Endothelial cell of umbilical vein (primary cell): ENCODE results near the gene GARS1. TPM values are rescaled to one million over a fixed set of nuclear protein-coding genes. Genes with fewer than 3 reads are reported as not detected.

Experiments
- BruUV-seq: library from RNA; stranded (reverse); fragments of 400-500 nt; replicated peaks from 2 replicates; lab custom pipeline; 2021; lab: Mats Ljungman, UMichigan
- CTCF ChIA-PET: fragments of 300-600, 350-600 bp; sonication (Branson Sonifier 250); formaldehyde crosslinking; loops from one replicate; lab custom pipeline; 2021; ENCODE audit warnings: antibody characterized with exemption, inconsistent platforms; lab: Charles Lee
- POLR2A ChIA-PET: fragments of 300-600, 350-600 bp; sonication (Branson Sonifier 250); formaldehyde crosslinking; loops from one replicate; lab custom pipeline; 2021; ENCODE audit warnings: antibody characterized with exemption, inconsistent platforms; lab: Charles Lee
- DNase-seq: peaks from one replicate; pipeline ENCODE4 v3.0.0-alpha.2; 2011; ENCODE audit warnings: low read depth, low spot score
- FAIRE-seq: peaks from 2 replicates; lab custom pipeline; 2011; peaks lifted over from hg19 to GRCh38; lab: Jason Lieb, UNC
- H2AFZ ChIP-seq: 2 replicates; pipeline ENCODE4 v1.6.0; 2012; ENCODE audit warnings: low read depth, low read length, control low read depth, inconsistent platforms
- H3K27ac ChIP-seq: 2 replicates; pipeline ENCODE4 v1.5.1; 2011; ENCODE audit warnings: low read depth, mild to moderate bottlenecking, control low read depth, low read length, moderate library complexity; ENCODE audit not compliant: insufficient read depth
- H3K27me3 ChIP-seq, 2 experiments: 2 replicates each; pipeline versions ENCODE4 v1.6.0 to v1.6.1; 2011; ENCODE audit warnings: low read length in 2 of 2, mixed read lengths in 1 of 2; ENCODE audit not compliant: control insufficient read depth in 2 of 2, insufficient read depth in 2 of 2
- H3K36me3 ChIP-seq, 2 experiments: 2 replicates in 1 of 2; 3 replicates in 1 of 2; pipeline ENCODE4 v1.5.1; 2011; ENCODE audit warnings: low read length in 2 of 2, mild to moderate bottlenecking in 1 of 2, moderate library complexity in 1 of 2; ENCODE audit not compliant: control insufficient read depth in 2 of 2, insufficient read depth in 2 of 2; ENCODE audit errors: extremely low read depth in 1 of 2
- H3K4me1 ChIP-seq: 3 replicates; pipeline ENCODE4 v1.5.1; 2011; ENCODE audit warnings: mild to moderate bottlenecking, low read length; ENCODE audit not compliant: control insufficient read depth, insufficient read depth; ENCODE audit errors: extremely low read depth
- H3K4me2 ChIP-seq: 2 replicates; pipeline ENCODE4 v1.6.1; 2011; ENCODE audit warnings: low read length, control low read depth, mixed read lengths; ENCODE audit not compliant: insufficient read depth
- H3K4me3 ChIP-seq, 3 experiments: fragments of 200-600 bp in 1 of 3; sonication (generic), shearing (Covaris generic) in 1 of 3; replicated peaks in 1 of 3; 2 replicates each; pipeline ENCODE4 v1.5.1; 2011 to 2016; ENCODE audit warnings: control low read depth in 3 of 3, low read length in 3 of 3, mild to moderate bottlenecking in 2 of 3, inconsistent platforms in 1 of 3, low read depth in 1 of 3, moderate library complexity in 1 of 3; ENCODE audit not compliant: insufficient read depth in 1 of 3
- H3K79me2 ChIP-seq: 2 replicates; pipeline ENCODE4 v1.6.0; 2012; ENCODE audit warnings: low read length, inconsistent platforms; ENCODE audit not compliant: control insufficient read depth, insufficient read depth
- H3K9ac ChIP-seq: replicated peaks from 2 replicates; pipeline ENCODE3; 2011; ENCODE audit warnings: low read length, control low read depth; ENCODE audit not compliant: insufficient read depth; ENCODE audit errors: extremely low read depth
- H3K9me1 ChIP-seq: replicated peaks from 3 replicates; pipeline ENCODE4 v1.6.0; 2011; ENCODE audit warnings: mild to moderate bottlenecking, low read length; ENCODE audit not compliant: control insufficient read depth, insufficient read depth; ENCODE audit errors: extremely low read depth
- H3K9me3 ChIP-seq: replicated peaks from 2 replicates; pipeline ENCODE4 v1.5.1; 2012; ENCODE audit warnings: low read length, inconsistent platforms; ENCODE audit not compliant: control insufficient read depth, insufficient read depth
- H4K20me1 ChIP-seq: replicated peaks from 2 replicates; pipeline ENCODE3; 2011; ENCODE audit warnings: mild to moderate bottlenecking, low read length; ENCODE audit not compliant: control insufficient read depth, insufficient read depth; ENCODE audit errors: extremely low read depth
- EZH2 ChIP-seq: IDR thresholded peaks from 2 replicates; pipeline ENCODE4 v1.6.1; 2012; ENCODE audit warnings: borderline replicate concordance, low read depth, mild to moderate bottlenecking, moderate library complexity, low read length, inconsistent platforms; ENCODE audit not compliant: severe bottlenecking
- FOS ChIP-seq: IDR thresholded peaks from 2 replicates; pipeline ENCODE4 v1.6.1; 2011; ENCODE audit warnings: mild to moderate bottlenecking, low read length, moderate library complexity, borderline replicate concordance; ENCODE audit not compliant: insufficient read depth
- GATA2 ChIP-seq: IDR thresholded peaks from 2 replicates; pipeline ENCODE4 v1.7.0; 2011; ENCODE audit warnings: low read depth, mild to moderate bottlenecking, moderate library complexity, mixed read lengths, low read length; ENCODE audit not compliant: insufficient read length, insufficient read depth
- JUN ChIP-seq: IDR thresholded peaks from 2 replicates; pipeline ENCODE4 v1.6.1; 2011; ENCODE audit warnings: borderline replicate concordance, low read depth; ENCODE audit not compliant: insufficient read length, insufficient read depth
- MYC ChIP-seq: IDR thresholded peaks from one replicate; pipeline ENCODE4 v1.6.1; 2011; ENCODE audit warnings: mild to moderate bottlenecking, low read depth, low read length
- POLR2A ChIP-seq: IDR thresholded peaks from 2 replicates; pipeline ENCODE4 v1.6.1; 2012; ENCODE audit warnings: low read depth, mild to moderate bottlenecking, control low read depth, low read length
- POLR2AphosphoS5 ChIP-seq: IDR thresholded peaks from 2 replicates; pipeline ENCODE4 v1.6.1; 2012; ENCODE audit warnings: low read depth, mild to moderate bottlenecking, control low read depth, low read length, moderate library complexity; ENCODE audit not compliant: insufficient read depth
- dilution Hi-C: fragments of 300-500 bp; cut with MboI; formaldehyde crosslinking; loops from one replicate; pipeline ENCODE4 v1.15.0; 2019; ENCODE audit warnings: low sequenced_read_pairs; ENCODE audit not compliant: extremely low pct_ligation_motif_present
- intact Hi-C: fragments of 100-400 bp; cut with micrococcal nuclease; formaldehyde crosslinking; loops from one replicate; pipeline ENCODE4 v1.10.0; 2022
- polyA plus RNA-seq, 4 experiments: library from polyadenylated mRNA; depleted of rRNA in 3 of 4; stranded (reverse) in 3 of 4; unstranded in 1 of 4; fragments of >200 nt; gene quantifications; 2 replicates each; pipeline versions ENCODE4 v1.2.1 to v1.2.3, GENCODE V29; 2011 to 2012; ENCODE audit warnings: missing spikeins in 1 of 4
- total RNA-seq: library from RNA; stranded (reverse); gene quantifications from 2 replicates; pipeline ENCODE4 v1.2.3, GENCODE V29; 2021
- TF ChIP-seq, protein P1 (sequence below), 2 donors: IDR thresholded peaks; 1 replicate in 1 of 2; 2 replicates in 1 of 2; pipeline ENCODE4 v1.5.1; 2011; ENCODE audit warnings: low read length in 2 of 2, mild to moderate bottlenecking in 2 of 2, moderate library complexity in 2 of 2, control low read depth in 1 of 2, inconsistent platforms in 1 of 2, low read depth in 1 of 2; ENCODE audit not compliant: insufficient read depth in 1 of 2; ENCODE audit errors: extremely low read depth in 1 of 2
- TF ChIP-seq, protein P2 (sequence below): IDR thresholded peaks from 2 replicates; pipeline ENCODE4 v1.6.1; 2011; ENCODE audit not compliant: insufficient read depth, insufficient read length

Gene GARS1
- total and polyA plus RNA-seq, 2 donors (not counting 3 experiments of a cell fraction or from before 2014, with no cell fraction given), result 194 to 295 TPM

DNA sequence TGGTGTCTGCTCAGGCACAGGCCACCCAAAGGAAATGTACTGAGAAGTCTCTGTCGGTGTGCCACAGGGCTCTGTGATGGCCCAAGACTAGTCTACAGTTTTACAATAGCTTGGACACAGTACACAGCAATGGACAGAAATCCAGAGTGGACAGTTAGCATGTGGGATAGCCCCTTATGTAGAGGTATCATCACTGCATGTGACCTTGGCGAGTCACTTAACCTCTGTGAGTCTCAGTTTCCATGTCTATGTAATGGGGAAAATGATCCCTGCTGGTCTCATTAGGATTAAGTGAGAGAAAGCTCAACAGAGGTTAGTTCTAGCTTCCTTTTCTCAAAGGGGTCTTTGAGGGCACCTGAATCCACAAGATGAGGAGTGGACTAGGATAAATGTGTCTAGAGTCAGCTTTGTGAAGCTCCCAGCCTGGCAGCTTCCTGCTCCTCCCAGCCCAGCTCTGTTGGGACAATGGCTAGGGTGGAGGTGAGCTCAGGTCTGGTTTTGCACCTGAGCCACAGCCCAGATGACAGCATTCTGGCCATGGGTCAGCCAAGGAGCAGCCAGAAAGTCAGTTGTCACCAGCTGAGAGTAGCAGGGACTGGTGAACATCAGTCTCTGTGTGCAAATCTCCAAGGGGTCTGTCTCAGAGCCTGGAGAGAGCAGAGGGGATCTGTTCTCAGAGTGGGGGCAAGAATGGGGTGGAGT is 69.7 kb downstream of the GARS1 start:
- ChIA-PET CTCF (interaction anchor here (0.9 kb wide), 1 partner anchor 26 kb away, joined by 4 read pairs; no protein-coding TSS in a partner anchor), POLR2A (no interaction called here)
- no peak for TF ChIP-seq GATA2
- TF ChIP-seq POLR2AphosphoS5, result no peak
- no peak for TF ChIP-seq FOS
- TF ChIP-seq, protein P1, sequence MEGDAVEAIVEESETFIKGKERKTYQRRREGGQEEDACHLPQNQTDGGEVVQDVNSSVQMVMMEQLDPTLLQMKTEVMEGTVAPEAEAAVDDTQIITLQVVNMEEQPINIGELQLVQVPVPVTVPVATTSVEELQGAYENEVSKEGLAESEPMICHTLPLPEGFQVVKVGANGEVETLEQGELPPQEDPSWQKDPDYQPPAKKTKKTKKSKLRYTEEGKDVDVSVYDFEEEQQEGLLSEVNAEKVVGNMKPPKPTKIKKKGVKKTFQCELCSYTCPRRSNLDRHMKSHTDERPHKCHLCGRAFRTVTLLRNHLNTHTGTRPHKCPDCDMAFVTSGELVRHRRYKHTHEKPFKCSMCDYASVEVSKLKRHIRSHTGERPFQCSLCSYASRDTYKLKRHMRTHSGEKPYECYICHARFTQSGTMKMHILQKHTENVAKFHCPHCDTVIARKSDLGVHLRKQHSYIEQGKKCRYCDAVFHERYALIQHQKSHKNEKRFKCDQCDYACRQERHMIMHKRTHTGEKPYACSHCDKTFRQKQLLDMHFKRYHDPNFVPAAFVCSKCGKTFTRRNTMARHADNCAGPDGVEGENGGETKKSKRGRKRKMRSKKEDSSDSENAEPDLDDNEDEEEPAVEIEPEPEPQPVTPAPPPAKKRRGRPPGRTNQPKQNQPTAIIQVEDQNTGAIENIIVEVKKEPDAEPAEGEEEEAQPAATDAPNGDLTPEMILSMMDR (IDR thresholded peaks at IDR 0.05; ENCODE audit: extremely low read depth in 1 of 2, insufficient read depth in 1 of 2, low read depth in 1 of 2, low read length in 2 of 2), result no peak
- TF ChIP-seq, protein P2, sequence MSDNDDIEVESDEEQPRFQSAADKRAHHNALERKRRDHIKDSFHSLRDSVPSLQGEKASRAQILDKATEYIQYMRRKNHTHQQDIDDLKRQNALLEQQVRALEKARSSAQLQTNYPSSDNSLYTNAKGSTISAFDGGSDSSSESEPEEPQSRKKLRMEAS, result no peak
- TF ChIP-seq JUN, result no peak
- TF ChIP-seq EZH2, result no peak
- no peak for TF ChIP-seq POLR2A
- no peak for TF ChIP-seq MYC
- no peaks in the 10 kb centered on the region for H3K27me3 ChIP-seq
- dilution Hi-C loops, result no loop called here
- H3K9me3 ChIP-seq, result no peaks in the 10 kb centered on the region
- no peaks in the 10 kb centered on the region for H3K4me1 ChIP-seq
- no peak overlapping the region for H2AFZ ChIP-seq
- no peaks in the 10 kb centered on the region for H3K36me3 ChIP-seq
- no peak overlapping the region for H3K4me2 ChIP-seq
- BruUV-seq, result no TSS peak
- no peak for DNase-seq
- no peak overlapping the region for H3K4me3 ChIP-seq
- H3K79me2 ChIP-seq, result no peaks in the 10 kb centered on the region
- FAIRE-seq, result no peak
- no peak overlapping the region for H3K27ac ChIP-seq
- intact Hi-C loops, result no loop called here
- H3K9ac ChIP-seq, result no peak overlapping the region
- H3K9me1 ChIP-seq, result no peaks in the 10 kb centered on the region
- H4K20me1 ChIP-seq, result no peaks in the 10 kb centered on the region
